ENCODE measurements around the gene FOSL1. TPM values are rescaled to one million over a fixed set of nuclear protein-coding genes. Genes with fewer than 3 reads are reported as not detected.
A peak's percentile ranks its signal among the peaks of the same experiment; 100 is the strongest.

The FOSL1 gene
- total RNA-seq, 5 donors from 2014 or later (not counting 1 experiment from before 2014, with no cell fraction given) = 0.49 to 1.6 (median 0.65) TPM

DNA sequence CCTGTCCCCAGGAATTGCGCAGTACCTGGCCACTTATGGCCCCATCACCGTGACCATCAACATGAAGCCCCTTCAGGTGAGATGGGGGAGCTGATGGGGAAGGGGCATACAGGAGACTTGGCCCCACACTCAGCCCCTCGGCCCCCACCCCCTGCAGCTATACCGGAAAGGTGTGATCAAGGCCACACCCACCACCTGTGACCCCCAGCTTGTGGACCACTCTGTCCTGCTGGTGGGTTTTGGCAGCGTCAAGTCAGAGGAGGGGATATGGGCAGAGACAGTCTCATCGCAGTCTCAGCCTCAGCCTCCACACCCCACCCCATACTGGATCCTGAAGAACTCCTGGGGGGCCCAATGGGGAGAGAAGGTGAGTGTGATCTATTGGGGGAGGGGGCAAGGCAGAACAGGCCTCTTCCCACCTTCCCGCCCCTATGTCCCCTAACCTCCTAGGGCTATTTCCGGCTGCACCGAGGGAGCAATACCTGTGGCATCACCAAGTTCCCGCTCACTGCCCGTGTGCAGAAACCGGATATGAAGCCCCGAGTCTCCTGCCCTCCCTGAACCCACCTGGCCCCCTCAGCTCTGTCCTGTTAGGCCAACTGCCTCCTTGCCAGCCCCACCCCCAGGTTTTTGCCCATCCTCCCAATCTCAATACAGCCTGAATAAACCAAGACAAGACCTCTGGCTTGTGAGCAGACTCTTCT lies 17.0 kb downstream of the FOSL1 start:
- H3K4me3 ChIP-seq (ENCODE audit: control insufficient read depth in 1 of 2, extremely low read depth in 1 of 2, low read length in 1 of 2) = no peak overlapping the region
- no peak overlapping the region for H3K27ac Mint-ChIP-seq
- H3K4me1 ChIP-seq (ENCODE audit: control insufficient read depth in 1 of 2, extremely low read depth in 1 of 2, insufficient read depth in 2 of 2, low read length in 2 of 2) = peaks cover 6 to 66% of the 10 kb centered on the region in 2 experiments
- H3K36me3 Mint-ChIP-seq = peaks cover 4% of the 10 kb centered on the region
- peaks cover 56 to 68% (median 61%) of the 10 kb centered on the region in 3 donors for H3K4me1 Mint-ChIP-seq
- H3K27ac ChIP-seq (ENCODE audit: low read length) = no peak overlapping the region
- no peaks in the 10 kb centered on the region for H3K9me3 Mint-ChIP-seq
- ChIA-PET POLR2A (no interaction called here), CTCF (interaction anchor here (0.6 to 9.7 kb wide), 4 partner anchors 11 to 172 kb away, joined by 3 to 167 read pairs (median 4); partner anchors contain the start of genes CFL1 (in 1 of the 2) and MUS81 (in 1 of the 2))
- ATAC-seq (replicated peaks in 1 of 4) = no peak
- WGBS (ENCODE audit: insufficient coverage) = 90% methylated on average over 6 of the region's 13 CpGs
- H3K9me3 ChIP-seq = no peaks in the 10 kb centered on the region
- H3K4me3 Mint-ChIP-seq = no peak overlapping the region
- DNase-seq = no peak
- no peaks in the 10 kb centered on the region for H3K27me3 Mint-ChIP-seq
- peaks cover 18 to 45% of the 10 kb centered on the region in 2 donors for H3K36me3 ChIP-seq (ENCODE audit: control insufficient read depth in 2 of 2, extremely low read depth in 1 of 2, insufficient read depth in 1 of 2, low read length in 1 of 2)
- no peaks in the 10 kb centered on the region for H3K27me3 ChIP-seq (replicated peaks in 1 of 2; ENCODE audit: control insufficient read depth in 2 of 2, extremely low read depth in 1 of 2, insufficient read depth in 2 of 2, low read length in 1 of 2)

DNA sequence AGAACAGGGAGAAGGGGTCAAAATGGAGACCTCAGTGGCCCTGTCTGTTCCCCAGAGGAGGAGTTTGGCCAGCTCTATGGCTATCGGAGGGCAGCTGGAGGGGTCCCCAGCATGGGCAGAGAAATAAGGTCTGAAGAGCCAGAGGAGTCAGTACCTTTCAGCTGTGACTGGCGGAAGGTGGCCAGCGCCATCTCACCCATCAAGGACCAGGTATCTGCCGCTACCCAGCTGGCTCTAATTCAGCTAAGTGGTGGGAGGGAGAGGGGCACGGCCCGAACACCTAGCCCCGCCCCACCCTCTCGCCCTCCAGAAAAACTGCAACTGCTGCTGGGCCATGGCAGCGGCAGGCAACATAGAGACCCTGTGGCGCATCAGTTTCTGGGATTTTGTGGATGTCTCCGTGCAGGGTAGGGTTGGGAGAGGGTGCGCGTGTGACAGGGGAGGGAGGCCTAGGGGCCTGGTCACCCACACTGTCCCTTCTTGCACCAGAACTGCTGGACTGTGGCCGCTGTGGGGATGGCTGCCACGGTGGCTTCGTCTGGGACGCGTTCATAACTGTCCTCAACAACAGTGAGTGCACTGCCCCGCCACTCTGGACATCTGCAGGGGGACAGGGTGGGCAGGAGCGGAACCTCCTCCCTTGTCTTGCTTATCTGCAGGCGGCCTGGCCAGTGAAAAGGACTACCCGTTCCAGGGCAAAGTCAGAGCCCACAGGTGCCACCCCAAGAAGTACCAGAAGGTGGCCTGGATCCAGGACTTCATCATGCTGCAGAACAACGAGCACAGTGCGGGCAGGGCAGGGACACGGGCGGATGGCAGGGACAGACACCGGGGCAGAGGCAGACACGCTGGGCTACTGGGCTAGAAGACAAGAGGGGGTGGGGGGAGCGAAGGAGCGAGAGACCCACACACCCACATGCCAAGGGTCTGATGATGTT lies 17.8 kb downstream of the FOSL1 start:
- peaks cover 18 to 45% of the 10 kb centered on the region in 2 donors for H3K36me3 ChIP-seq (ENCODE audit: control insufficient read depth in 2 of 2, extremely low read depth in 1 of 2, insufficient read depth in 1 of 2, low read length in 1 of 2)
- WGBS (ENCODE audit: insufficient coverage) = 89% methylated on average over 18 of the region's 30 CpGs
- CTCF ChIA-PET = interaction anchor here in 1 of 2 donors (1.5 to 9.7 kb wide), 2 partner anchors 8 to 23 kb away, joined by 4 to 167 read pairs; partner anchors contain the start of genes CCDC85B, CFL1 and MUS81
- no peak overlapping the region for H3K4me3 ChIP-seq (ENCODE audit: control insufficient read depth in 1 of 2, extremely low read depth in 1 of 2, low read length in 1 of 2)
- no peak for ATAC-seq (replicated peaks in 1 of 4)
- H3K27ac Mint-ChIP-seq = peak overlapping the region; percentile 8 to 92
- H3K36me3 Mint-ChIP-seq = peaks cover 4% of the 10 kb centered on the region
- H3K27me3 Mint-ChIP-seq = no peaks in the 10 kb centered on the region
- H3K9me3 ChIP-seq = no peaks in the 10 kb centered on the region
- POLR2A ChIA-PET = no interaction called here
- DNase-seq = peak in 1 of 35 experiments; percentile 12
- H3K4me1 Mint-ChIP-seq = peaks cover 48 to 67% (median 55%) of the 10 kb centered on the region in 3 donors
- H3K27ac ChIP-seq (ENCODE audit: low read length) = no peak overlapping the region
- no peak overlapping the region for H3K4me3 Mint-ChIP-seq
- H3K27me3 ChIP-seq (replicated peaks in 1 of 2; ENCODE audit: control insufficient read depth in 2 of 2, extremely low read depth in 1 of 2, insufficient read depth in 2 of 2, low read length in 1 of 2) = no peaks in the 10 kb centered on the region
- H3K9me3 Mint-ChIP-seq = no peaks in the 10 kb centered on the region
- peaks cover 6 to 64% of the 10 kb centered on the region in 2 experiments for H3K4me1 ChIP-seq (ENCODE audit: control insufficient read depth in 1 of 2, extremely low read depth in 1 of 2, insufficient read depth in 2 of 2, low read length in 2 of 2)

DNA sequence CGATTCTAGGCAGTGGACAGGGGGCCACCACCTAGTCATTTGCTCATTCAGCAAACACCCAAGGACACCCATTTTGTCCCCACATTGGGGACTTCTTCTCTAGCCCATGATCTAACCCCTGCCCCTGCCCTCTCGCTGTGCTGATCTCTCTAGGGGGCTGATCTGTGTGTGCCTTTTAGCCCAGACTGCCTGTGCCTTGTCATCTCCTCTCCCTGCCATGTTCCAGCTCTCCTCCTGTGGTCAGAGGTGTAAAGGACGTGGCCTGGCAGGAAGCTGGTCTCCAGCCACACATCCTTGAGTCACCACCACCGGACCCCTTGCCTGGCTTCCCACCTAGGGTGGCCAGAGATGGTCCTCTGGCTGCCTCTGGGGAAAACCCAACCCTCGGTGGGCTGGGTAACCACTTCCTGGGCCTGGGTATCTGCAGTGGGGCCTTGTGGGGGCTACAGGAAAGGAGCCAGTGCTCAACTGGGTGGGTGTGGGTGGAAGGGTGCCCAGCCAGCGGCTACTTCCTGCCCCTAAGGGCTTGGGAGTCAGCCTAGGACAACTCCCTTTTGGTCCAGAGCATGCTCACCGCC lies 19.3 kb downstream of the FOSL1 start:
- H3K9me3 ChIP-seq = no peaks in the 10 kb centered on the region
- 44% methylated on average over 3 of the region's 7 CpGs for WGBS (ENCODE audit: insufficient coverage)
- H3K27me3 ChIP-seq (replicated peaks in 1 of 2; ENCODE audit: control insufficient read depth in 2 of 2, extremely low read depth in 1 of 2, insufficient read depth in 2 of 2, low read length in 1 of 2) = no peaks in the 10 kb centered on the region
- ChIA-PET CTCF (interaction anchor here (0.6 to 1.5 kb wide), 3 partner anchors 10 to 268 kb away, joined by 3 to 4 read pairs (median 3); partner anchors contain the start of genes CCDC85B (in 1 of the 2) and MUS81 (in 1 of the 2)), POLR2A (no interaction called here)
- no peaks in the 10 kb centered on the region for H3K9me3 Mint-ChIP-seq
- peak overlapping the region; percentile 90 to 92 for H3K27ac Mint-ChIP-seq
- no peaks in the 10 kb centered on the region for H3K27me3 Mint-ChIP-seq
- DNase-seq = no peak
- peaks cover 38 to 58% (median 44%) of the 10 kb centered on the region in 3 donors for H3K4me1 Mint-ChIP-seq
- H3K27ac ChIP-seq (ENCODE audit: low read length) = peak overlapping the region; percentile 49
- peak overlapping the region in 1 of 2 donors; percentile 24 for H3K4me3 ChIP-seq (ENCODE audit: control insufficient read depth in 1 of 2, extremely low read depth in 1 of 2, low read length in 1 of 2)
- H3K4me3 Mint-ChIP-seq = peak overlapping the region; percentile 32 to 78 (median 77)
- peaks cover 6 to 65% of the 10 kb centered on the region in 2 experiments for H3K4me1 ChIP-seq (ENCODE audit: control insufficient read depth in 1 of 2, extremely low read depth in 1 of 2, insufficient read depth in 2 of 2, low read length in 2 of 2)
- ATAC-seq (replicated peaks in 1 of 4) = peak in 1 of 4 experiments; percentile 5
- H3K36me3 Mint-ChIP-seq = peaks cover 4% of the 10 kb centered on the region
- peaks cover 18 to 39% of the 10 kb centered on the region in 2 donors for H3K36me3 ChIP-seq (ENCODE audit: control insufficient read depth in 2 of 2, extremely low read depth in 1 of 2, insufficient read depth in 1 of 2, low read length in 1 of 2)

DNA sequence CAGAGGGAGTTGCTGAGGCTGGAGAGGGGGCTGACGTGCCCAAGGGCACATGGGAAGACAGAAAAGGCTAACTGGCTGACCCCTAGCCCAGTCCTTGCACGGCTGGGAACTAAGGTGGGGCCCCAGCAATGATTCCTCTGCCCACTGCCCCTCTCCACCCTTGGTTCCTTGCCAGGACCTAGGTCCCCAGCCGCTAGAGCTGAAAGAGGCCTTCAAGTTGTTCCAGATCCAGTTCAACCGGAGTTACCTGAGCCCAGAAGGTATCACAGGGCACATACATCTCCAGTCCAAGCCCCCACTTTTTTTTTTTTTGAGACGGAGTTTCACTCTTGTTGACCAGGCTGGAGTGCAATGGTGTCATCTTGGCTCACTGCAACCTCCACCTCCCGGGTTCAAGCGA lies 20.2 kb downstream of the FOSL1 start:
- Mint-ChIP-seq H3K27ac (peak overlapping the region; percentile 90 to 92), H3K27me3 (no peaks in the 10 kb centered on the region), H3K9me3 (no peaks in the 10 kb centered on the region), H3K4me3 (peak overlapping the region; percentile 64 to 78 (median 77)), H3K36me3 (peaks cover 4% of the 10 kb centered on the region), H3K4me1 (peaks cover 34 to 54% (median 43%) of the 10 kb centered on the region in 3 donors)
- no peaks in the 10 kb centered on the region for H3K9me3 ChIP-seq
- DNase-seq = no peak
- ChIA-PET POLR2A (interaction anchor here in 1 of 2 donors (0.6 kb wide), 1 partner anchor 314 kb away, joined by 6 read pairs; no protein-coding TSS in a partner anchor), CTCF (no interaction called here)
- H3K36me3 ChIP-seq (ENCODE audit: control insufficient read depth in 2 of 2, extremely low read depth in 1 of 2, insufficient read depth in 1 of 2, low read length in 1 of 2) = peaks cover 11 to 31% of the 10 kb centered on the region in 2 donors
- H3K27ac ChIP-seq (ENCODE audit: low read length) = peak overlapping the region; percentile 63
- WGBS (ENCODE audit: insufficient coverage) = 55% methylated on average over 5 of the region's 7 CpGs
- H3K4me3 ChIP-seq (ENCODE audit: control insufficient read depth in 1 of 2, extremely low read depth in 1 of 2, low read length in 1 of 2) = peak overlapping the region in 1 of 2 donors; percentile 61
- ATAC-seq (replicated peaks in 1 of 4) = peak in 1 of 4 experiments; percentile 6
- no peaks in the 10 kb centered on the region for H3K27me3 ChIP-seq (replicated peaks in 1 of 2; ENCODE audit: control insufficient read depth in 2 of 2, extremely low read depth in 1 of 2, insufficient read depth in 2 of 2, low read length in 1 of 2)
- H3K4me1 ChIP-seq (ENCODE audit: control insufficient read depth in 1 of 2, extremely low read depth in 1 of 2, insufficient read depth in 2 of 2, low read length in 2 of 2) = peaks cover 6 to 61% of the 10 kb centered on the region in 2 experiments

DNA sequence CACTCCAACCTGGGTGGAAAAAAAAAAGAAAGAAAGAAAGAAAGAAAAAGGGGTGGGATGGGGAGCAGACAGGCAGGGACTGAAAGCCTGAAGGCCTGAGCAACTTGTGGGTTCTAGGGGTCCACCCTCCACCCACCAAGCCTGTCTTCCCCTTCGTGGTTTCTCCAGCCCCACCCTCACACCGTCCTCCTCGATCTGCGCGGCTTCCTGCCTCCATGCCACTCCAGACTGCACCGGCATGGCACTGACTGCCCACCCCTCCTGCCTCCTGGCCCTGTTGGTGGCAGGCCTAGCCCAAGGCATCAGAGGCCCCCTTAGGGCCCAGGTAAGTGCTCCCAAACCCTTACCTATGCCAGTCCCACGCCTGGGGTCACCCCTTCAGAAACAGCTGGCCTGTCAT lies 20.6 kb downstream of the FOSL1 start, which contains the start of gene CTSW:
TSS of gene CTSW (plus strand) at position 221 of the 400 bp plus-strand sequence. CDS start at position 239, 18 bp downstream.
- Histone ChIP-seq H3K9me3 (no peaks in the 10 kb centered on the region), H3K4me1 (ENCODE audit: control insufficient read depth in 1 of 2, extremely low read depth in 1 of 2, insufficient read depth in 2 of 2, low read length in 2 of 2) (peaks cover 6 to 57% of the 10 kb centered on the region in 2 experiments), H3K27me3 (replicated peaks in 1 of 2; ENCODE audit: control insufficient read depth in 2 of 2, extremely low read depth in 1 of 2, insufficient read depth in 2 of 2, low read length in 1 of 2) (no peaks in the 10 kb centered on the region), H3K27ac (ENCODE audit: low read length) (peak within 1 kb of the TSS; percentile 63), H3K4me3 (ENCODE audit: control insufficient read depth in 1 of 2, extremely low read depth in 1 of 2, low read length in 1 of 2) (peak within 1 kb of the TSS in 1 of 2 donors; percentile 61), H3K36me3 (ENCODE audit: control insufficient read depth in 2 of 2, extremely low read depth in 1 of 2, insufficient read depth in 1 of 2, low read length in 1 of 2) (peaks cover 11 to 27% of the 10 kb centered on the region in 2 donors)
- POLR2A ChIA-PET = interaction anchor here in 1 of 2 donors (0.6 kb wide), 1 partner anchor 313 kb away, joined by 6 read pairs; no protein-coding TSS in a partner anchor
- CTCF ChIA-PET = no interaction called here
- DNase-seq = peak in 17 of 35 experiments; percentile 19 to 67 (median 41)
- Mint-ChIP-seq H3K27me3 (no peaks in the 10 kb centered on the region), H3K4me1 (peaks cover 30 to 51% (median 39%) of the 10 kb centered on the region in 3 donors), H3K9me3 (no peaks in the 10 kb centered on the region), H3K4me3 (peak within 1 kb of the TSS; percentile 64 to 78 (median 77)), H3K36me3 (peaks cover 3% of the 10 kb centered on the region), H3K27ac (peak within 1 kb of the TSS; percentile 90 to 92)
- 0% methylated on average over 5 of the region's 7 CpGs for WGBS (ENCODE audit: insufficient coverage)
- peak; percentile 69 to 79 (median 72) for ATAC-seq (replicated peaks in 1 of 4)
